WTC11 (cell line): ENCODE measurements around the gene FBXO31. TPM values are rescaled to one million over a fixed set of nuclear protein-coding genes. Genes with fewer than 3 reads are reported as not detected.

ENCODE experiments used
- ATAC-seq: fragments of 200-7000 bp; cut with Tn5 transposase; 2 replicates; pipeline ENCODE4 v1.10.0; 2021; ENCODE audit warnings: mild to moderate bottlenecking, moderate library complexity
- CTCF ChIA-PET: fragments of 300-600 bp; sonication (Branson Sonifier 250); formaldehyde crosslinking; loops from one replicate; lab custom pipeline; 2021; ENCODE audit warnings: antibody characterized with exemption; lab: Charles Lee
- POLR2A ChIA-PET: fragments of 350-600 bp; sonication (Branson Sonifier 250); formaldehyde crosslinking; loops from one replicate; lab custom pipeline; 2021; ENCODE audit warnings: antibody characterized with exemption; lab: Charles Lee
- DNase-seq: peaks from one replicate; pipeline ENCODE4 v3.0.0; 2021; ENCODE audit warnings: low spot score
- H3K27ac Mint-ChIP-seq: 2 replicates; pipeline ENCODE4 v1.8.0; 2021; ENCODE audit warnings: mixed read lengths
- H3K27me3 Mint-ChIP-seq: 2 replicates; pipeline ENCODE4 v1.8.0; 2021; ENCODE audit warnings: low read depth, mild to moderate bottlenecking, moderate library complexity, mixed read lengths
- H3K36me3 Mint-ChIP-seq: 2 replicates; pipeline ENCODE4 v1.8.0; 2021; ENCODE audit warnings: mixed read lengths
- H3K4me1 Mint-ChIP-seq: 2 replicates; pipeline ENCODE4 v1.8.0; 2022; ENCODE audit warnings: mixed read lengths
- H3K4me3 Mint-ChIP-seq: 2 replicates; pipeline ENCODE4 v1.8.0; 2021; ENCODE audit warnings: mild to moderate bottlenecking, moderate library complexity, mixed read lengths
- H3K9me3 Mint-ChIP-seq: 2 replicates; pipeline ENCODE4 v1.8.0; 2021; ENCODE audit warnings: mixed read lengths
- AFF4 ChIP-seq: sonication (generic); formaldehyde crosslinking; IDR thresholded peaks from 2 replicates; pipeline ENCODE4 v1.8.1; 2023; ENCODE audit warnings: mild to moderate bottlenecking, missing genetic modification reagents, borderline replicate concordance
- ATF6 ChIP-seq: sonication (generic); formaldehyde crosslinking; IDR thresholded peaks from 2 replicates; pipeline ENCODE4 v1.8.1; 2023; ENCODE audit warnings: mild to moderate bottlenecking, missing genetic modification reagents
- CTCF ChIP-seq: fragments of 200-600 bp; IDR thresholded peaks from 2 replicates; pipeline ENCODE4 v1.8.0; 2022; ENCODE audit warnings: antibody characterized with exemption
- ERG ChIP-seq: fragments of 250-450 bp; sonication (Bioruptor Pico); IDR thresholded peaks from 2 replicates; pipeline ENCODE4 v1.8.0; 2021; ENCODE audit warnings: mild to moderate bottlenecking
- HMGA2 ChIP-seq: fragments of 250-450 bp; sonication (Bioruptor Pico); IDR thresholded peaks from 2 replicates; pipeline ENCODE4 v1.4.0; 2021; ENCODE audit warnings: mild to moderate bottlenecking, moderate library complexity
- KAT7 ChIP-seq: sonication (generic); formaldehyde crosslinking; IDR thresholded peaks from 2 replicates; pipeline ENCODE4 v1.8.1; 2023; ENCODE audit warnings: missing genetic modification reagents, mild to moderate bottlenecking, borderline replicate concordance
- MAX ChIP-seq: sonication (generic); formaldehyde crosslinking; IDR thresholded peaks from 2 replicates; pipeline ENCODE4 v1.8.0; 2022; ENCODE audit warnings: mild to moderate bottlenecking, missing genetic modification reagents
- PREB ChIP-seq: sonication (generic); formaldehyde crosslinking; IDR thresholded peaks from 2 replicates; pipeline ENCODE4 v1.8.1; 2022; ENCODE audit warnings: mild to moderate bottlenecking, missing genetic modification reagents, moderate library complexity, borderline replicate concordance
- RORB ChIP-seq: fragments of 250-450 bp; sonication (Bioruptor Pico); IDR thresholded peaks from 2 replicates; pipeline ENCODE4 v1.9.0; 2021; ENCODE audit warnings: mild to moderate bottlenecking
- ZNF121 ChIP-seq: sonication (generic); formaldehyde crosslinking; IDR thresholded peaks from 2 replicates; pipeline ENCODE4 v1.8.0; 2023; ENCODE audit warnings: missing genetic modification reagents
- ZNF138 ChIP-seq: sonication (generic); formaldehyde crosslinking; conservative IDR thresholded peaks from 2 replicates; pipeline ENCODE4 v1.8.1; 2022; ENCODE audit warnings: mild to moderate bottlenecking, moderate library complexity, missing genetic modification reagents
- ZNF232 ChIP-seq: sonication (generic); formaldehyde crosslinking; IDR thresholded peaks from 2 replicates; pipeline ENCODE4 v1.8.0; 2022; ENCODE audit warnings: mild to moderate bottlenecking, missing genetic modification reagents
- total RNA-seq: library from RNA; stranded (reverse); gene quantifications from 3 replicates; pipeline ENCODE4 v1.2.3, GENCODE V29; 2021

FBXO31 gene
- total RNA-seq, 1 experiment from 2014 or later, result 22.6 TPM

GRCh38 chr16:87298857-87299465, 84.6 kb downstream of the FBXO31 start (continued):
- TF ChIP-seq ATF6 (CRISPR knock-in tag) (no peak), ZNF138 (no peak), AFF4 (CRISPR knock-in tag) (no peak)

- H3K9me3 Mint-ChIP-seq, result no peaks in the 10 kb centered on the region
- no peaks in the 10 kb centered on the region for H3K4me1 Mint-ChIP-seq
- DNase-seq (peak; percentile 82), ATAC-seq (peak; percentile 87)
- H3K27me3 Mint-ChIP-seq, result no peaks in the 10 kb centered on the region
- no peak overlapping the region for H3K27ac Mint-ChIP-seq
- no peaks in the 10 kb centered on the region for H3K36me3 Mint-ChIP-seq
- ChIA-PET CTCF (interaction anchor here (0.6 to 2.9 kb wide), 50 partner anchors 8 to 1639 kb away, joined by 3 to 31 read pairs (median 4); partner anchors contain the start of genes C16orf95 and FBXO31), POLR2A (interaction anchor here (0.5 to 1.1 kb wide), 2 partner anchors 14 to 86 kb away, joined by 3 read pairs; partner anchors contain the start of gene FBXO31)
- TF ChIP-seq HMGA2 (CRISPR knock-in tag), result no peak
- peak; percentile 49 for TF ChIP-seq CTCF
- 0 out of 2 replicates have a peak, but pooled peaks have one; percentile 71 for TF ChIP-seq PREB
- TF ChIP-seq ERG (CRISPR knock-in tag), result no peak
- TF ChIP-seq MAX (CRISPR knock-in tag), result no peak
- no peak overlapping the region for H3K4me3 Mint-ChIP-seq
Observed at GRCh38 chr16:87297918-87298631, 85.5 kb downstream of the FBXO31 start.

- peaks cover 2% of the 10 kb centered on the region; the same call in 1 of the 2 replicates for H3K27me3 Mint-ChIP-seq
- ATAC-seq, result no peak
- peaks cover 4% of the 10 kb centered on the region for H3K9me3 Mint-ChIP-seq
- H3K4me1 Mint-ChIP-seq, result no peaks in the 10 kb centered on the region
- peaks cover 4% of the 10 kb centered on the region for H3K36me3 Mint-ChIP-seq
- TF ChIP-seq RORB (CRISPR knock-in tag), result no peak
- no peak for TF ChIP-seq KAT7 (CRISPR knock-in tag)
- 0 out of 2 replicates have a peak, but pooled peaks have one; percentile 49 for TF ChIP-seq ZNF232 (CRISPR knock-in tag)
- no peak for TF ChIP-seq ZNF121 (CRISPR knock-in tag)
- ChIA-PET POLR2A (interaction anchor here (1.1 kb wide), 1 partner anchor 86 kb away, joined by 3 read pairs; the partner anchor contains the start of gene FBXO31), CTCF (interaction anchor here (0.9 to 2.9 kb wide), 32 partner anchors 9 to 987 kb away, joined by 3 to 31 read pairs (median 5); partner anchors contain the start of gene C16orf95)
- no peak overlapping the region for H3K27ac Mint-ChIP-seq
- DNase-seq, result no peak
- no peak overlapping the region for H3K4me3 Mint-ChIP-seq
Observed at GRCh38 chr16:87297407-87297806, 86.2 kb downstream of the FBXO31 start.
